Activated gamma-delta T cell (primary cell): Measurements from ENCODE around the gene MT1B.
A peak's percentile ranks its signal among the peaks of the same experiment; 100 is the strongest.

Source experiments
- DNase-seq: peaks from one replicate; lab custom pipeline; 2025; lab: John Stamatoyannopoulos, UW
- total RNA-seq, 2 donors: gene quantifications; one replicate each; lab custom pipeline; 2026; lab: John Stamatoyannopoulos, UW

Gene MT1B
- total RNA-seq: 0 reads per million in 2 donors

DNA sequence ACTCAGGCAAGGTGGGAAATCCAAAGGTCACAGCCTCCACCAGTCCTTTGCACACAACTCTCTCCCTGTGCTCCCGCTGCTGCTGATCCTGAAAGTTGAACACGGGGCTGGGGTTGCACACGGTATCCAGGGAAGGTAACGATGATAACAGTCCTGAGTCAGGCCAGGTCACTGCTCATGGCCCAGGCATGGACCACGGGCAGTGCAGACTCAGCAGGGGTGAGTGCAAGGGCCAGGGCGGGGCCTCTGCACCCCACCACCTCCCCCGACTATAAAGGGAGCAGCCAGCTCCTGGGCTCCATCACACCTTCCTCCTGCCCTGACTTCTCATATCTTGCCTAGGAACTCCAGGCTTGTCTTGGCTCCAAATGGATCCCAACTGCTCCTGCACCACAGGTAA lies at the start of gene MT1B:
MT1B (plus strand) TSS at position 301 of the 400 bp plus-strand sequence; CDS start at position 369, 68 bp downstream.
- DNase-seq: no peak

DNA sequence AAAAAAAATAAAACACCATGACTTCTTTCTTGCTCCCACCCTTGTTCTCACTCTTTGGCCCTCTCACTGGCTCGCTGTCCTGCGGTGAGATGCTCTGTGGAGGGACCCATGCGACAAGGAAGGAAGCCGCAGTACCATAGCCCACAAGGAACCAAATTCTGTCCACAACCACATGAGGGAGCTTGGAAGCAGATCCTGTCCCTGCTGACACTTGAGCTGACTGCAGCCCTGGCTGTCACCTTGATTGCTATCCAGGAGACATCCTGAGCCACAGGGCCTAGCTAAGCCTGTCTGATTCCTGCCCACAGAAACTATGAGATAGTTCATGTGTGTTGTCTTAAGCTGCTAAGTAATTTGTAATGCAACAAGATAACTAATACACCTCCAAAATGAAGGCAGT lies 48.1 kb upstream of the MT1B start:
- DNase-seq: no peak

GRCh38 chr16:56604966-56605365 lies 46.7 kb upstream of the MT1B start:
- DNase-seq: no peak

- DNase-seq: no peak
Measured at GRCh38 chr16:56605475-56605874, 46.2 kb upstream of the MT1B start.

GRCh38 chr16:56606071-56606475 lies 45.6 kb upstream of the MT1B start:
- no peak for DNase-seq

GRCh38 chr16:56606476-56607108 lies 45.1 kb upstream of the MT1B start:
- no peak for DNase-seq

DNA sequence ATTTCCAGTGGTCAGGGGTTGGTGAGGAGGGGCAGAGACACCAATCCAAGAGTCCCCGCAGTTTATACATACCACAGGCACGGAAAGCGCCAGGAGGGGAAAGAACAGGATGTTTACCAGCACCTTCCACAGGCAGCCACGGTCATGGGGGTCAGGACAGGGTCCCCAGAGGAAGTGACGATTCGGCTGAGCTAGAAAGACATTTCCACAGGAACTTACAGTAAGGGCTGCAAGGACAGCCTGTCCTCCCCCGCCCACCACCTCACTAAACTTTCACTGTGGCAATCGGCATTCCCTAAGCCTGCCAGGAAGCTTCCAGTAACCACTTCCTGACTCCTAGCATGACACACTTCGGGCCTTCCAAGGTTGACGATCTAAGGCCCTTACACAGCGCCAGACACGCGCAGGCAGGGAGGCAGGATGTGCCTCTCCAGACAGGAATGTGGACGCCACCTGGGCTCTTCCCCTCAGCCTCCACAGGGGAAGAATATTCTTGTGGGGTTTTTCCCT lies 44.5 kb upstream of the MT1B start:
- DNase-seq: no peak

DNA sequence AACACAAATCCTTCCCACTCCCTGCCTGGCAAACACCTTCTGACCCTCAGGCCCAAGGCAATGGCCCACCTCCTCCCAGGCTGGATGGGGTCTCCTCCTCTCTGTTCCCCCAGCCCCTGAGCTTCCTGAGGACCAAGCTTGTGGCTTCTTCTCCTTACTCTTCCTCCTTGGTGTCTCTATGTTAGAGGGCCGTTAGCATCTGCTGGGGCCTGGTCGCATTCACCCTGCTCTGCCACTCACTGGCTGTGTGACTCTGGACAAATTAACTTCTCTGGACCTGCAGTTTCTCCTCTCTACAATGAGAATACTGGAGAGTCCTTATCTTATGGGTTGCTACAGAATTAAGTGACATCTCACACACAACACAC lies 44.0 kb upstream of the MT1B start:
- DNase-seq: no peak

GRCh38 chr16:56608043-56608875 lies 43.4 kb upstream of the MT1B start, which contains the start of gene MT2A:
MT2A (plus strand) TSS chr16:56608584; CDS start chr16:56608656, 72 bp downstream.
- peak; percentile 73 for DNase-seq

DNA sequence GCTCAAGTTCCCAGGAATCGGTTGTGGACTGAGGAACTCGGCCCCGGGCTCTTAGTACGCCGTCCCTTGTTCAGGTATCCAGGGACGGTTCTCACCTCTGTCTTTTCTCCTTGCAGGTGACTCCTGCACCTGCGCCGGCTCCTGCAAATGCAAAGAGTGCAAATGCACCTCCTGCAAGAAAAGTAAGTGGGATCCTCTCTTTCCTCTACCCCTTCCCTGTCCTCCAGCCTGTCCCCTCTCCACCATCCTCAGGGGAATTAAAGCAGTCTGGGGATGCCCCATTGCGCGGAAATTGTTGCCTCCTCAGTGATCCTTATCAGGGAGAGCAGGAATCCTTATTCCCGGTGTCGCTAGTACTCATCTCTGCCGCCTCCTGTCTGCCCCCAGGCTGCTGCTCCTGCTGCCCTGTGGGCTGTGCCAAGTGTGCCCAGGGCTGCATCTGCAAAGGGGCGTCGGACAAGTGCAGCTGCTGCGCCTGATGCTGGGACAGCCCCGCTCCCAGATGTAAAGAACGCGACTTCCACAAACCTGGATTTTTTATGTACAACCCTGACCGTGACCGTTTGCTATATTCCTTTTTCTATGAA lies 42.7 kb upstream of the MT1B start:
- DNase-seq: no peak

DNA sequence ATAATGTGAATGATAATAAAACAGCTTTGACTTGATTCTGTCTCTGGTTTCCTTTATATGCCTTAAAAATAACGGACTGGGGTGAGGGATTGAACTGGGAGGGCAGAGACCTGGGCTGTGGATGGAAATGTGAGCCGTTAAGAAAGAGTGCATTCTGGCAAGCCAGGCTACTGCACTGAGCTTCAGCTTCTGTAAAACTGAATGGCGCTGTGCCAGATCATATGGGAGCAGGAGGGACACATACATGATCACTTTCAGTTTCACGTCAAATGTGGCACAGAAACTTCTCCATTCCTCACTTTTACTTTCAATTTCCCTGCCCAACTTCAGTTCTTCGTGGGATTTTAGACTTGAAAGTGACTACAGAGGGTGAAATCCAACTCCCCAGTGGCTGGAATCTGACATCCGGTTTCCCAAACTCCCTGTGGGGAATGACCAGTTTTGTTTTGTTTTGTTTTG lies 42.2 kb upstream of the MT1B start:
- no peak for DNase-seq

DNA sequence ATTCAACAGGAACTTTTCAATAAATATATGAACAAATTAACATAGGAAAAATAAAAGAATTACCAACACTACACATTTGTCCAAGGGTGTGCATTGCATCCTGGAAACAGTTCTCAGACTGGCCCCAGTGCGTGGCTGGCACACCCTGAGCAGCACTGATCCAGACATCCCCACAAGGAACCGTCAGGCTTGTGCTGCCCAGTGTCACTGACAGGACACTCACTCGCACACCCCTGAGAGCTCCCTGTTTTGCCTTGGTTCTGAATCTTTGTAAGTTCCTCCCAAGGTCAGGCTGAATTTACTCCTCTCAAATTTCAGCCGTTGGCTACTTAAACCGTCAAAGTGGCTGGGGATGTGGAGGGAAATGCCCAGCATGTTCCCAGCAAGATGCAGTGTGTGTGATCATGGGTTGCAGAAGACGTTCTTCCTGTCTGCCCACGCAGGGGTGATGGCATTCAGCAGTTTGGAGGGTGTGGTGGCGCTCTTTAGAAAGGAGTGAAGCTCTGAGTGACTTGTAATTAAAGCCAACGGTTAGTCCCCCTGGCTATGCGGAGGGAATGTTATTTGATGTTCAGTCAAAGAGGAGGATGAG lies 41.6 kb upstream of the MT1B start:
- no peak for DNase-seq

DNA sequence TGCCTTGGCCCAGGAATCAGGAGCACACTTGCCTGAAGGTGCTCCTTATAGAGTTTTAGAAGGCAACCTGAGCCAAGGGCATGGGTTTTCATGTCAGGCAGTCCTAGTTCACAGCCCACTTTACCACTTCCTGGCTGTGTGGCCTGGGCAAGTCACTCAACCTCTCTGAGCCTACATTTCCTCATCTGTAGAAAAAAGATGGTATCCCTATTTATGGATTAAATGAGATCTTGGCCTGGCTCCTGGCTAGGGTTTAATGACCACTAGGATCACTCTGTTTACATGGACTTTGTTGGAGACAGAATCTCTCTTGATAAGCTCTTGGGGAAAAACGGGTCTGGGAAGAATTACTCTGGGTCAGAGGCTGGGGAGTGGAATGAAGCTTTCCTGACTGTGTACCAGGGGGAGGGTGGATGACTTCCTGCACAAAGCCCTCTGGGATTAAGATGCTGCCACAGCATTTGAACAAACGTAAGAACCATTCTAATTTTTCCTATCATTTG lies 41.0 kb upstream of the MT1B start:
- DNase-seq: no peak

- DNase-seq: no peak
Measured at GRCh38 chr16:56611281-56611833, 40.3 kb upstream of the MT1B start.

- DNase-seq: no peak
Measured at GRCh38 chr16:56613706-56614105, 38.0 kb upstream of the MT1B start.

- DNase-seq: no peak
Measured at GRCh38 chr16:56614549-56614991, 37.1 kb upstream of the MT1B start.

DNA sequence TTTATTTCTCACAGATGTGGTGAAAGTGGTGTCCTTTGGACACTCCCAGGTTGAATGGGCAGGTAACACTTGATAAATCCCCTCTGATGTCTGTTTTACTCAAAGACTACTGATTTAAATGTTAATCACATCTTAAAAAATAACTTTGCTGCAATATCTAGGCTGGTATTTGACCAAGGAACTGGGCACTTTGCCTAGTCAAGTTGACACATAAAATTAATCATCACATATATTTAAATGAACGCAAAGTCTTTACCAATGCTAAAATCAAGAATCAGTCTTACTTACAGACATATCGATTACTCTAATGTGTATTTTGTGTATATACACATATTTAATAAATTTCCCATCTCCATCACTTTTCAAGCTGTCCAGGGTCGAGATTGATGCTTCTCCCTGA lies 36.3 kb upstream of the MT1B start:
- DNase-seq: no peak

GRCh38 chr16:56616608-56617211 lies 35.0 kb upstream of the MT1B start:
- DNase-seq: no peak

DNA sequence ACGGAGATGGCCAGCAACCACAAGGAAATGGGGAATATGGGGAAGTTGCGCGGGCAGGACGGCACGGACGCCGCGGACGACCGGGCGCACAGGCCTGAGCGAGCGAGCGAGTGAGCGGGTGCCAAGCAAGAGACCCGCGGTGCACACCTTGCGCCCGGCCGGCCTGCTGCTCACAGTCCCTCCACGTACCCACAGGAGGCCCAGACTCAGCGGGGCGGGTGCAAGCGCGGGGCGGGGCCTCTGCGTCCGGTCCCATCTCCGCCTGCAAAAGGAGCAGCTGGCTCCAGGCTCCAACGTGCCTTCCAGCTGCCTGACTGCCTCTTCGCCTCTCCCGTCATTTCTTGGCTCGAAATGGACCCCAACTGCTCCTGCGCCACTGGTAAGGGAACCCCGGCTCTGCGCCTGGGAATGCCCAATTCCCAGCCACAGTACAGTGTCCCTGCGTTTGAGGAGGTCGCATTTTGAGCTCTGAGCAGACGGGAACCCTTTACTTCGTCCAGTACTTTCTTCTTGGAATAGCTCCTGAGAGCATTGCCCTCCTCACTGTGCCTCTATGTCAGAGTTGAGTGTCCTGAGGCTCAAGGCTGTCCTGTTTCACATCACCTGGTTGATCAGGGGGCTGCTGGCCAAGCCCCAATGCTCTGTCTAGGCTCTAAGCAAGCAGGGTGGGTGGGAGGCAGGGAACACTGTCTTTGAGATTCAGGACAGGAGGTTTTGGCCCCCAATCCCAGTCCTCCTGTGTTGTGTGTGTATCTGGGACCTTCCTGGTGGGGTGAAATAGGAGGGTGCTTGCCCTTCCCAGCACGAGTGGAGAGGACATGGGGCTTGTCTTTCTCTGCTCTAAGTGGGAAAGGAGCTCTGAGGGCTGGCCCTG lies 34.2 kb upstream of the MT1B start:
- DNase-seq: peak; percentile 40

DNA sequence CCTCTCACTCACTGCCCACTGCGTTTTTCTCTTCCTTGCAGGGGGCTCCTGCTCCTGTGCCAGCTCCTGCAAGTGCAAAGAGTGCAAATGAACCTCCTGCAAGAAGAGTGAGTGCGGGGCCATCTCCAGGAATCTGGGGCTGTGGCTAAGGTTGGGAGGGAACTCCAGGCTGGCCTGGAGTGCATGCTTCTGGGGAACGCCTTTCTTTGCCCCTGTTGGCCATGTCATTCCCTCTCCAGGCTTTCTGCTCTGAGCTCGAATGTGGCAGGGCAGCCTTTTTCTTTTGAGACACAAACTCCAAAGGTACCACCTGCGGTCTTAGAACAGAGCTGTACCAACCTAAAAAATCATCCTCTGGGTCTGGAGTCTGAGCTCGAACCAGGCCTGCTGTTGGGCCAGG lies 33.5 kb upstream of the MT1B start:
- no peak for DNase-seq
